ENCODE measurements around the gene AGPS. TPM values are rescaled to one million over a fixed set of nuclear protein-coding genes. Genes with fewer than 3 reads are reported as not detected.

The AGPS gene
- total and polyA plus RNA-seq, 10 of the 15 experiments (the other 5 are each of a cell fraction or from before 2014, with no cell fraction given) = 7.9 to 54.2 (median 38.7) TPM

GRCh38 chr2:177380181-177380580 lies 12.4 kb upstream of the AGPS start:
- ATAC-seq (no peak), FAIRE-seq (no peak), DNase-seq (ENCODE audit: low read depth, low spot score) (no peak)
- in situ Hi-C loops (cut with MboI) (no loop called here), intact Hi-C loops (cut with micrococcal nuclease; ENCODE audit: unreplicated experiment) (no loop called here)
- no TSS peak for BruUV-seq (replicated peaks)
- no peak overlapping the region for H3K4me2 ChIP-seq (ENCODE audit: control insufficient read depth, insufficient read depth)
- H2AFZ ChIP-seq (ENCODE audit: control insufficient read depth, low read depth, low read length) = no peak overlapping the region
- POLR2A ChIA-PET = interaction anchor here (0.8 kb wide), 1 partner anchor 10 kb away, joined by 3 read pairs; no protein-coding TSS in a partner anchor
- TF ChIP-seq LARP7 (IDR thresholded peaks at IDR 0.05) = no peak
- TF ChIP-seq BCLAF1 (IDR thresholded peaks at IDR 0.05) = no peak
- TF ChIP-seq BRCA1 (IDR thresholded peaks at IDR 0.05; ENCODE audit: low read depth, low read length) = no peak
- TF ChIP-seq MYB (IDR thresholded peaks at IDR 0.05; ENCODE audit: borderline replicate concordance, low read depth, low read length) = no peak
- TF ChIP-seq ZBTB33 (IDR thresholded peaks at IDR 0.05) = no peak
- TF ChIP-seq NR2C2 (IDR thresholded peaks at IDR 0.05; ENCODE audit: borderline replicate concordance, control insufficient read depth, insufficient read length, low read depth) = no peak
- no peak for TF ChIP-seq PAX8 (IDR thresholded peaks at IDR 0.05)
- no peak for TF ChIP-seq REST (IDR thresholded peaks at IDR 0.05; ENCODE audit: low read depth, low read length)
- no peak for TF ChIP-seq ELK1 (IDR thresholded peaks at IDR 0.05; ENCODE audit: low read depth, low read length)
- no peak for TF ChIP-seq TBL1XR1 (IDR thresholded peaks at IDR 0.05; ENCODE audit: low read depth, low read length)
- no peak for TF ChIP-seq ASH2L (IDR thresholded peaks at IDR 0.05; ENCODE audit: borderline replicate concordance, low read depth)
- H3K27me3 ChIP-seq (replicated peaks in 1 of 2; ENCODE audit: control insufficient read depth in 2 of 2, insufficient read depth in 2 of 2, low read length in 1 of 2) = no peaks in the 10 kb centered on the region
- RAD21 ChIA-PET (ENCODE audit: unreplicated experiment) = no interaction called here
- H3K79me2 ChIP-seq (ENCODE audit: control insufficient read depth, insufficient read depth, low read length) = no peaks in the 10 kb centered on the region
- 100% methylated on average over 3 of the region's 3 CpGs for WGBS (ENCODE audit: insufficient coverage, insufficient replicate concordance, low lambda C conversion rate, missing lambda C conversion rate)
- H3K9ac ChIP-seq (ENCODE audit: control insufficient read depth, insufficient read depth, low read length) = no peak overlapping the region
- no peaks in the 10 kb centered on the region for H4K20me1 ChIP-seq (ENCODE audit: control insufficient read depth, insufficient read depth)
- CTCF ChIA-PET = interaction anchor here (0.7 to 2.0 kb wide), 6 partner anchors 11 to 134 kb away, joined by 3 to 8 read pairs (median 4); no protein-coding TSS in a partner anchor
- no peaks in the 10 kb centered on the region for H3K4me1 ChIP-seq (ENCODE audit: control insufficient read depth, insufficient read depth, low read length)
- no peaks in the 10 kb centered on the region for H3K9me3 ChIP-seq (replicated peaks; ENCODE audit: control insufficient read depth, insufficient read depth, low read length)
- SMC1A ChIA-PET (ENCODE audit: uncharacterized antibody, unreplicated experiment) = interaction anchor here (0.5 to 5.8 kb wide), 5 partner anchors 13 to 49 kb away, joined by 3 to 52 read pairs (median 4); partner anchors contain the start of gene AGPS
- 0 out of 4 replicates have a peak, but pooled peaks cover 0 to 2% of the 10 kb centered on the region in 2 experiments for H3K36me3 ChIP-seq (ENCODE audit: control insufficient read depth in 2 of 2, insufficient read depth in 2 of 2, low read length in 1 of 2)
- H3K27ac ChIP-seq (ENCODE audit: control insufficient read depth, insufficient read depth) = no peak overlapping the region
- H3K4me3 ChIP-seq = no peak overlapping the region
